HepG2 (cell line): ENCODE measurements around the gene MPST. TPM values are rescaled to one million over a fixed set of nuclear protein-coding genes. Genes with fewer than 3 reads are reported as not detected.
A peak's percentile ranks its signal among the peaks of the same experiment; 100 is the strongest.

Source experiments
- ARID2 ChIP-seq: sonication (generic); formaldehyde crosslinking; IDR thresholded peaks from 2 replicates; pipeline ENCODE4 v1.8.1; 2022; ENCODE audit warnings: mild to moderate bottlenecking, missing genetic modification reagents, borderline replicate concordance
- ASH2L ChIP-seq: fragments of 300-600, 200-600 bp; sonication (generic); IDR thresholded peaks from 2 replicates; pipeline ENCODE4 v1.7.0; 2017; ENCODE audit warnings: low read depth, mild to moderate bottlenecking, moderate library complexity, mixed read lengths, low read length; ENCODE audit not compliant: insufficient read length
- BHLHE40 ChIP-seq: IDR thresholded peaks from 2 replicates; pipeline ENCODE4 v1.6.1; 2011; ENCODE audit warnings: low read length, improper control_type of control experiment
- CCDC6 ChIP-seq: sonication (generic); formaldehyde crosslinking; IDR thresholded peaks from 2 replicates; pipeline ENCODE4 v1.8.1; 2022; ENCODE audit warnings: mild to moderate bottlenecking, missing genetic modification reagents, moderate library complexity
- ETV6 ChIP-seq: sonication (generic); formaldehyde crosslinking; conservative IDR thresholded peaks from 2 replicates; pipeline ENCODE4 v1.4.0; 2020; ENCODE audit warnings: missing genetic modification reagents
- HOXA9 ChIP-seq: sonication (generic); formaldehyde crosslinking; IDR thresholded peaks from 2 replicates; pipeline ENCODE4 v1.8.1; 2022; ENCODE audit warnings: missing genetic modification reagents, mild to moderate bottlenecking, moderate library complexity, borderline replicate concordance
- HOXD1 ChIP-seq: sonication (generic); formaldehyde crosslinking; IDR thresholded peaks from 2 replicates; pipeline ENCODE4 v1.5.0; 2020; ENCODE audit warnings: missing genetic modification reagents
- PCBP1 ChIP-seq: fragments of 200-400 bp; formaldehyde crosslinking; IDR thresholded peaks from 2 replicates; pipeline ENCODE4 v1.6.1; 2017; ENCODE audit warnings: mild to moderate bottlenecking, low read depth, low read length, borderline replicate concordance
- PHF8 ChIP-seq: sonication (generic); formaldehyde crosslinking; IDR thresholded peaks from 2 replicates; pipeline ENCODE4 v1.5.0; 2020; ENCODE audit warnings: missing genetic modification reagents
- POLR2AphosphoS5 ChIP-seq: IDR thresholded peaks from 2 replicates; pipeline ENCODE4 v1.6.1; 2012; ENCODE audit warnings: low read depth, low read length
- SOX13 ChIP-seq, 3 experiments: fragments of 450-650 bp in 1 of 3; sonication (generic) in 1 of 3; formaldehyde crosslinking in 1 of 3; IDR thresholded peaks in 2 of 3; conservative IDR thresholded peaks in 1 of 3; 2 replicates each; pipeline versions ENCODE4 v1.5.0 to v1.6.1; 2016 to 2020; ENCODE audit warnings: antibody characterized with exemption in 1 of 3, mild to moderate bottlenecking in 1 of 3, missing compliant biosample characterization in 1 of 3, missing genetic modification reagents in 1 of 3, moderate library complexity in 1 of 3
- SYNCRIP ChIP-seq: fragments of 200-400 bp; formaldehyde crosslinking; IDR thresholded peaks from 2 replicates; pipeline ENCODE4 v1.6.1; 2018; ENCODE audit warnings: mild to moderate bottlenecking, low read depth, low read length; ENCODE audit not compliant: insufficient read depth
- TAF15 ChIP-seq: fragments of 200-400 bp; formaldehyde crosslinking; IDR thresholded peaks from one replicate; pipeline ENCODE4 v1.6.1; 2018; ENCODE audit warnings: mild to moderate bottlenecking, low read depth, low read length; ENCODE audit not compliant: poor library complexity, severe bottlenecking
- ZBTB4 ChIP-seq: sonication (generic); formaldehyde crosslinking; IDR thresholded peaks from 2 replicates; pipeline ENCODE4 v1.4.0; 2020; ENCODE audit warnings: missing genetic modification reagents, mild to moderate bottlenecking, borderline replicate concordance
- ZBTB44 ChIP-seq: sonication (generic); formaldehyde crosslinking; IDR thresholded peaks from 2 replicates; pipeline ENCODE4 v1.4.0; 2020; ENCODE audit warnings: missing genetic modification reagents
- ZNF143 ChIP-seq: sonication (generic); formaldehyde crosslinking; IDR thresholded peaks from 2 replicates; pipeline ENCODE4 v1.4.0; 2020; ENCODE audit warnings: missing genetic modification reagents
- ZNF329 ChIP-seq: sonication (generic); formaldehyde crosslinking; IDR thresholded peaks from 2 replicates; pipeline ENCODE4 v1.9.0; 2021; ENCODE audit warnings: low read depth, mild to moderate bottlenecking, missing genetic modification reagents
- ZNF615 ChIP-seq: sonication (generic); formaldehyde crosslinking; IDR thresholded peaks from 2 replicates; pipeline ENCODE4 v1.5.0; 2020; ENCODE audit warnings: mild to moderate bottlenecking, missing genetic modification reagents, borderline replicate concordance
- ZNF746 ChIP-seq: sonication (generic); formaldehyde crosslinking; IDR thresholded peaks from 2 replicates; pipeline ENCODE4 v1.8.0; 2022; ENCODE audit warnings: mild to moderate bottlenecking, missing genetic modification reagents
- polyA plus RNA-seq, 8 experiments: library from polyadenylated mRNA; depleted of rRNA in 3 of 8; stranded (reverse) in 7 of 8; unstranded in 1 of 8; fragments of >200 nt; fragmentation: Illumina TruSeq in 4 of 8; extraction: Trizol in 4 of 8; gene quantifications; 2 replicates each; pipeline versions ENCODE4 v1.2.1 to v1.2.3, GENCODE V29; 2011 to 2016; ENCODE audit warnings: low read depth in 4 of 8, missing spikeins in 1 of 8, mixed read lengths in 1 of 8; ENCODE audit not compliant: insufficient read depth in 1 of 8
- total RNA-seq, 5 experiments: library from RNA; depleted of rRNA; stranded (reverse); fragments of >200 nt; fragmentation: Illumina TruSeq; extraction: Trizol; gene quantifications; 2 replicates each; pipeline ENCODE4 v1.2.3, GENCODE V29; 2016; ENCODE audit warnings: low read depth in 1 of 5
- TF ChIP-seq, protein P1 (sequence below): sonication (generic); formaldehyde crosslinking; IDR thresholded peaks from 2 replicates; pipeline ENCODE4 v1.8.1; 2023; ENCODE audit warnings: mild to moderate bottlenecking, missing genetic modification reagents
- TF ChIP-seq, protein P2 (sequence below): sonication (generic); formaldehyde crosslinking; IDR thresholded peaks from 2 replicates; pipeline ENCODE4 v1.4.0; 2020; ENCODE audit warnings: mild to moderate bottlenecking, missing genetic modification reagents, borderline replicate concordance

MPST gene
- total and polyA plus RNA-seq, 2 of the 13 experiments (the other 11 are each of a cell fraction or from before 2014, with no cell fraction given): 133 to 141 TPM

DNA sequence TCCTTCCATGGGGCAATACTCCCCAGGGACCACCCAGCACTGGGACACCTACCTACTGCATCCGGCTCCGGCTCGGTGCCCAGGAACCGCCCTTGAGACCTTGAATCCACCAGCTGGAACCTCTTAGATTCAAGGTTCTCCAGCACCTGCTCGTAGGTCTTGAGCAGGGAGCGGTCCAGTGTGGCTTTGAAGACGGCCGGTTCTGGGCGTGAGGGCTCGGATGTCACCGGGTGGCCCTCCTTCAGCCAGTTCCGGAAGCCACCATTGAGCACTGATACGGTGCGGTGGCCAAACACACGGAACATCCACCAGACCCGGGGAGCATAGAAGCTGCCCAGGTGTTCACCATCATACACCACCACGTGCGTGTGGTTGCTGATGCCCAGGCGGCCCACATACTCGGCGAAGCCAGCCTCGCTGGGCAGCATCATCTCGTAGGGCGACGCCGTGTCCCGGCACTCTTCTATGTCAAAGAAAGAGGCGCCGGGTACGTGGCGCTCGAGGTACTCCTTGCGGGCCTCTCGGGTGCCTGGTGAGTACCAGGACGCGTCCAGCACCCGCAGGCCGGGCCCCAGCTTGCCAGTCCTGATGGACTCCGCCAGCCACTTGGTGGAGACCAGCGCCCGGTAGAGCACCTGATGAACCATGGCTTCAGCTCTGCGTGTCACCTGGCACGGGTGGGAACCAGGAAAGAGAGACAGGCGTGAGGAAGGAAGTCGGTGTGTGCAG lies 1.3 kb upstream of the MPST start (continued):
- TF ChIP-seq ASH2L: no peak
- TF ChIP-seq CCDC6: no peak
- no peak; the same call in 1 of the 2 replicates for TF ChIP-seq ZNF143
- peak; percentile 45 for TF ChIP-seq TAF15
- no peak for TF ChIP-seq SYNCRIP
- no peak for TF ChIP-seq ZNF329 (CRISPR knock-in tag)
- TF ChIP-seq, protein P1, sequence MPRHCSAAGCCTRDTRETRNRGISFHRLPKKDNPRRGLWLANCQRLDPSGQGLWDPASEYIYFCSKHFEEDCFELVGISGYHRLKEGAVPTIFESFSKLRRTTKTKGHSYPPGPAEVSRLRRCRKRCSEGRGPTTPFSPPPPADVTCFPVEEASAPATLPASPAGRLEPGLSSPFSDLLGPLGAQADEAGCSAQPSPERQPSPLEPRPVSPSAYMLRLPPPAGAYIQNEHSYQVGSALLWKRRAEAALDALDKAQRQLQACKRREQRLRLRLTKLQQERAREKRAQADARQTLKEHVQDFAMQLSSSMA (CRISPR knock-in tag): 0 out of 2 replicates have a peak, but pooled peaks have one; percentile 18
- TF ChIP-seq ARID2: no peak
- TF ChIP-seq HOXA9 (CRISPR knock-in tag): 0 out of 2 replicates have a peak, but pooled peaks have one; percentile 36
- TF ChIP-seq HOXD1: no peak
- TF ChIP-seq ZNF615 (CRISPR knock-in tag): no peak
- TF ChIP-seq PCBP1: 0 out of 2 replicates have a peak, but pooled peaks have one; percentile 26
- TF ChIP-seq BHLHE40: no peak
- TF ChIP-seq POLR2AphosphoS5: no peak; the same call in 1 of the 2 replicates
- TF ChIP-seq SOX13 (IDR thresholded peaks at IDR 0.05): no peak
- TF ChIP-seq SOX13 (CRISPR knock-in tag; conservative IDR thresholded peaks at IDR 0.05 in 1 of 2, IDR thresholded peaks at IDR 0.05 in 1 of 2): 0 out of 4 replicates have a peak, but pooled peaks of 1 of the 2 experiments have one; percentile 3
- peak; percentile 71; the same call in 1 of the 2 replicates for TF ChIP-seq ZBTB4 (CRISPR knock-in tag)
- TF ChIP-seq ETV6: 0 out of 2 replicates have a peak, but pooled peaks have one; percentile 11
- TF ChIP-seq, protein P2, sequence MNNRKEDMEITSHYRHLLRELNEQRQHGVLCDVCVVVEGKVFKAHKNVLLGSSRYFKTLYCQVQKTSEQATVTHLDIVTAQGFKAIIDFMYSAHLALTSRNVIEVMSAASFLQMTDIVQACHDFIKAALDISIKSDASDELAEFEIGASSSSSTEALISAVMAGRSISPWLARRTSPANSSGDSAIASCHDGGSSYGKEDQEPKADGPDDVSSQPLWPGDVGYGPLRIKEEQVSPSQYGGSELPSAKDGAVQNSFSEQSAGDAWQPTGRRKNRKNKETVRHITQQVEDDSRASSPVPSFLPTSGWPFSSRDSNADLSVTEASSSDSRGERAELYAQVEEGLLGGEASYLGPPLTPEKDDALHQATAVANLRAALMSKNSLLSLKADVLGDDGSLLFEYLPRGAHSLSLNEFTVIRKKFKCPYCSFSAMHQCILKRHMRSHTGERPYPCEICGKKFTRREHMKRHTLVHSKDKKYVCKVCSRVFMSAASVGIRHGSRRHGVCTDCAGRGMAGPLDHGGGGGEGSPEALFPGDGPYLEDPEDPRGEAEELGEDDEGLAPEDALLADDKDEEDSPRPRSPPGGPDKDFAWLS: no peak
- no peak for TF ChIP-seq PHF8
- TF ChIP-seq ZBTB44 (CRISPR knock-in tag): no peak
- no peak for TF ChIP-seq ZNF746 (CRISPR knock-in tag)
